Naive thymus-derived CD8-positive, alpha-beta T cell (primary cell): ENCODE data around the gene COPZ1. TPM values are rescaled to one million over a fixed set of nuclear protein-coding genes. Genes with fewer than 3 reads are reported as not detected.
"Not testable (repeated sequence)": the region's sequence is repeated elsewhere in the genome, so short reads cannot be mapped to it uniquely, and the experiment has no call there.

Source experiments
- ATAC-seq, 2 donors: fragments of 150-1000 bp; cut with Tn5 transposase in 1 of 2; sonication (Bioruptor Pico), chemical (Tn5 transposase) in 1 of 2; 1 replicate in 1 of 2; 2 replicates in 1 of 2; pipeline ENCODE4 v1.10.0; 2021; ENCODE audit warnings: mild to moderate bottlenecking in 2 of 2, moderate library complexity in 2 of 2
- POLR2A ChIA-PET: fragments of 350-600 bp; sonication (Branson Sonifier 250); formaldehyde crosslinking; loops from one replicate; lab custom pipeline; 2021; ENCODE audit warnings: antibody characterized with exemption; lab: Charles Lee
- DNase-seq, 10 donors: peaks; one replicate each; pipeline versions ENCODE4 v3.0.0 to v3.0.0-alpha.2; 2020 to 2022
- H3K27ac Mint-ChIP-seq, 10 donors: one replicate each; pipeline ENCODE4 v1.8.0; 2020 to 2022; ENCODE audit warnings: mild to moderate bottlenecking in 10 of 10, mixed read lengths in 10 of 10, moderate library complexity in 4 of 10, inconsistent platforms in 1 of 10
- H3K27me3 Mint-ChIP-seq, 5 donors: one replicate each; pipeline ENCODE4 v1.8.0; 2021 to 2022; ENCODE audit warnings: mixed read lengths in 5 of 5
- H3K36me3 Mint-ChIP-seq, 3 donors: one replicate each; pipeline ENCODE4 v1.8.0; 2020 to 2022; ENCODE audit warnings: mixed read lengths in 3 of 3, mild to moderate bottlenecking in 2 of 3, inconsistent platforms in 1 of 3
- H3K4me1 Mint-ChIP-seq, 4 donors: one replicate each; pipeline ENCODE4 v1.8.0; 2021 to 2022; ENCODE audit warnings: mixed read lengths in 4 of 4
- H3K4me3 Mint-ChIP-seq, 10 donors: one replicate each; pipeline ENCODE4 v1.8.0; 2020 to 2022; ENCODE audit warnings: mild to moderate bottlenecking in 10 of 10, mixed read lengths in 10 of 10, moderate library complexity in 6 of 10, inconsistent platforms in 1 of 10
- H3K9me3 Mint-ChIP-seq, 9 donors: one replicate each; pipeline ENCODE4 v1.8.0; 2020 to 2022; ENCODE audit warnings: mixed read lengths in 9 of 9, mild to moderate bottlenecking in 3 of 9, inconsistent platforms in 1 of 9, moderate library complexity in 1 of 9
- polyA plus RNA-seq, 3 donors: library from polyadenylated mRNA; unstranded; fragments of 300-500 nt; fragmentation: Illumina TruSeq; gene quantifications; one replicate each; pipeline ENCODE4 v1.2.3, GENCODE V29; 2021
- total RNA-seq, 8 experiments: library from RNA in 2 of 8; stranded (reverse) in 2 of 8; gene quantifications; one replicate each; pipeline ENCODE4 v1.2.3 and lab custom pipeline; 2021 to 2026

The COPZ1 gene
- total and polyA plus RNA-seq, 5 experiments from 2014 or later = 79.0 to 152 (median 128) TPM

- H3K4me1 Mint-ChIP-seq, H3K4me3 Mint-ChIP-seq, POLR2A ChIA-PET, DNase-seq, H3K9me3 Mint-ChIP-seq, H3K36me3 Mint-ChIP-seq, ATAC-seq: not testable (repeated sequence)
- peak overlapping the region in 1 of 10 donors; percentile 40 for H3K27ac Mint-ChIP-seq
- H3K27me3 Mint-ChIP-seq = peaks cover 1 to 16% (median 4%) of the 10 kb centered on the region in 5 donors
Observed at GRCh38 chr12:54312309-54312708, 12.6 kb upstream of the COPZ1 start.

GRCh38 chr12:54321363-54321762 is 3.6 kb upstream of the COPZ1 start:
- H3K36me3 Mint-ChIP-seq = no peaks in the 10 kb centered on the region
- H3K9me3 Mint-ChIP-seq = no peaks in the 10 kb centered on the region
- no peak for ATAC-seq
- H3K27ac Mint-ChIP-seq = no peak overlapping the region
- no peak overlapping the region for H3K4me3 Mint-ChIP-seq
- no peaks in the 10 kb centered on the region for H3K27me3 Mint-ChIP-seq
- POLR2A ChIA-PET = no interaction called here
- DNase-seq = no peak
- H3K4me1 Mint-ChIP-seq = peaks cover 11 to 20% (median 18%) of the 10 kb centered on the region in 4 donors

GRCh38 chr12:54325442-54326109 is 645 bp downstream of the COPZ1 start:
- POLR2A ChIA-PET = interaction anchor here (0.6 to 4.2 kb wide), 14 partner anchors 9 to 946 kb away, joined by 3 to 36 read pairs (median 4); partner anchors contain the start of genes CBX5, HNRNPA1 and NFE2
- not testable (repeated sequence) for H3K9me3 Mint-ChIP-seq

GRCh38 chr12:54328595-54329337 is 3.8 kb downstream of the COPZ1 start:
- DNase-seq (no peak), ATAC-seq (no peak)
- Mint-ChIP-seq H3K4me1 (peaks cover 29 to 77% (median 65%) of the 10 kb centered on the region in 4 donors), H3K27ac (peak overlapping the region; percentile 16 to 92 (median 69)), H3K27me3 (no peaks in the 10 kb centered on the region), H3K9me3 (no peaks in the 10 kb centered on the region), H3K36me3 (peaks cover 0 to 20% (median 0%) of the 10 kb centered on the region in 3 donors), H3K4me3 (peak overlapping the region in 1 of 10 donors; percentile 48)
- POLR2A ChIA-PET = interaction anchor here (2.2 kb wide), 1 partner anchor 49 kb away, joined by 8 read pairs; the partner anchor contains the start of genes CBX5 and HNRNPA1

More at GRCh38 chr12:54325442-54326109, 645 bp downstream of the COPZ1 start:
- Mint-ChIP-seq H3K4me1 (peaks cover 24 to 54% (median 48%) of the 10 kb centered on the region in 4 donors), H3K36me3 (peaks cover 0 to 17% (median 0%) of the 10 kb centered on the region in 3 donors), H3K4me3 (peak overlapping the region; percentile 90 to 100 (median 98)), H3K27ac (peak overlapping the region; percentile 92 to 99 (median 97))
- not testable (repeated sequence) for DNase-seq, ATAC-seq, H3K27me3 Mint-ChIP-seq

- peak overlapping the region; percentile 34 to 92 (median 58) for H3K27ac Mint-ChIP-seq
- no peaks in the 10 kb centered on the region for H3K9me3 Mint-ChIP-seq
Observed at GRCh38 chr12:54329759-54330158, 4.8 kb downstream of the COPZ1 start.

GRCh38 chr12:54330442-54330841 is 5.5 kb downstream of the COPZ1 start:
- no peaks in the 10 kb centered on the region for H3K27me3 Mint-ChIP-seq
- no peaks in the 10 kb centered on the region for H3K9me3 Mint-ChIP-seq
- ATAC-seq (no peak), DNase-seq (no peak)
- H3K27ac Mint-ChIP-seq = peak overlapping the region; percentile 45 to 92 (median 81)
- peaks cover 21 to 70% (median 54%) of the 10 kb centered on the region in 4 donors for H3K4me1 Mint-ChIP-seq
- H3K36me3 Mint-ChIP-seq = peaks cover 0 to 20% (median 0%) of the 10 kb centered on the region in 3 donors
- peak overlapping the region in 8 of 10 donors; percentile 4 to 74 (median 21) for H3K4me3 Mint-ChIP-seq
- POLR2A ChIA-PET = interaction anchor here (2.2 kb wide), 1 partner anchor 51 kb away, joined by 8 read pairs; the partner anchor contains the start of genes CBX5 and HNRNPA1

More at GRCh38 chr12:54329759-54330158, 4.8 kb downstream of the COPZ1 start:
- POLR2A ChIA-PET = interaction anchor here (2.2 kb wide), 1 partner anchor 50 kb away, joined by 8 read pairs; the partner anchor contains the start of genes CBX5 and HNRNPA1
- no peak overlapping the region for H3K4me3 Mint-ChIP-seq
- H3K36me3 Mint-ChIP-seq = peaks cover 0 to 20% (median 0%) of the 10 kb centered on the region in 3 donors
- no peaks in the 10 kb centered on the region for H3K27me3 Mint-ChIP-seq
- ATAC-seq (no peak), DNase-seq (no peak)
- peaks cover 26 to 74% (median 60%) of the 10 kb centered on the region in 4 donors for H3K4me1 Mint-ChIP-seq

GRCh38 chr12:54331461-54331860 is 6.5 kb downstream of the COPZ1 start:
- H3K36me3 Mint-ChIP-seq = peaks cover 0 to 21% (median 0%) of the 10 kb centered on the region in 3 donors
- peaks cover 18 to 69% (median 54%) of the 10 kb centered on the region in 4 donors for H3K4me1 Mint-ChIP-seq
- peak overlapping the region; percentile 34 to 92 (median 76) for H3K27ac Mint-ChIP-seq
- no peaks in the 10 kb centered on the region for H3K27me3 Mint-ChIP-seq
- H3K9me3 Mint-ChIP-seq = no peaks in the 10 kb centered on the region
- ATAC-seq (no peak), DNase-seq (no peak)
- POLR2A ChIA-PET = interaction anchor here (1.2 kb wide), 2 partner anchors 25 to 28 kb away, joined by 4 read pairs; no protein-coding TSS in a partner anchor
- peak overlapping the region in 6 of 10 donors; percentile 5 to 41 (median 16) for H3K4me3 Mint-ChIP-seq

- POLR2A ChIA-PET = interaction anchor here (0.6 to 2.2 kb wide), 3 partner anchors 9 to 35 kb away, joined by 3 to 11 read pairs (median 3); partner anchors contain the start of gene COPZ1
- Mint-ChIP-seq H3K9me3 (no peaks in the 10 kb centered on the region), H3K36me3 (peaks cover 0 to 18% (median 0%) of the 10 kb centered on the region in 3 donors), H3K27me3 (no peaks in the 10 kb centered on the region), H3K27ac (peak overlapping the region in 1 of 10 donors; percentile 57), H3K4me1 (peaks cover 16 to 66% (median 57%) of the 10 kb centered on the region in 4 donors), H3K4me3 (no peak overlapping the region)
- DNase-seq = no peak
- ATAC-seq = no peak
Observed at GRCh38 chr12:54333420-54334034, 8.6 kb downstream of the COPZ1 start.

GRCh38 chr12:54337280-54337842 is 12.4 kb downstream of the COPZ1 start:
- Mint-ChIP-seq H3K9me3 (no peaks in the 10 kb centered on the region), H3K36me3 (peaks cover 0 to 32% (median 15%) of the 10 kb centered on the region in 3 donors), H3K4me3 (no peak overlapping the region), H3K27ac (peak overlapping the region in 1 of 10 donors; percentile 74), H3K4me1 (peaks cover 9 to 42% (median 35%) of the 10 kb centered on the region in 4 donors), H3K27me3 (no peaks in the 10 kb centered on the region)
- DNase-seq (no peak), ATAC-seq (no peak)
- POLR2A ChIA-PET = interaction anchor here (1.7 to 2.1 kb wide), 3 partner anchors 10 to 22 kb away, joined by 4 to 7 read pairs (median 6); no protein-coding TSS in a partner anchor

GRCh38 chr12:54337854-54338650 is 13.1 kb downstream of the COPZ1 start:
- POLR2A ChIA-PET = interaction anchor here (2.1 kb wide), 1 partner anchor 21 kb away, joined by 7 read pairs; no protein-coding TSS in a partner anchor
- H3K36me3 Mint-ChIP-seq = peaks cover 0 to 39% (median 19%) of the 10 kb centered on the region in 3 donors
- no peak overlapping the region for H3K4me3 Mint-ChIP-seq

More at GRCh38 chr12:54337854-54338650, 13.1 kb downstream of the COPZ1 start:
- DNase-seq (no peak), ATAC-seq (no peak)
- H3K4me1 Mint-ChIP-seq = peaks cover 9 to 38% (median 34%) of the 10 kb centered on the region in 4 donors
- no peaks in the 10 kb centered on the region for H3K9me3 Mint-ChIP-seq
- no peaks in the 10 kb centered on the region for H3K27me3 Mint-ChIP-seq
- peak overlapping the region in 1 of 10 donors; percentile 74 for H3K27ac Mint-ChIP-seq
